Activated CD4-positive, alpha-beta T cell treated with anti-CD3 and anti-CD28 coated beads for 36 hours (primary cell): ENCODE data around the gene ASAP3. TPM values are rescaled to one million over a fixed set of nuclear protein-coding genes. Genes with fewer than 3 reads are reported as not detected.
"Not testable (repeated sequence)": the region's sequence is repeated elsewhere in the genome, so short reads cannot be mapped to it uniquely, and the experiment has no call there.

Source experiments
- ATAC-seq: fragments of 200-7000 bp; cut with Tn5 transposase; one replicate; pipeline ENCODE4 v1.10.0; 2021; ENCODE audit warnings: mild to moderate bottlenecking, moderate library complexity
- CTCF ChIA-PET: fragments of 350-600 bp; sonication (Branson Sonifier 250); formaldehyde crosslinking; loops from one replicate; lab custom pipeline; 2021; ENCODE audit warnings: antibody characterized with exemption; lab: Charles Lee
- POLR2A ChIA-PET: fragments of 350-600 bp; sonication (Branson Sonifier 250); formaldehyde crosslinking; loops from one replicate; lab custom pipeline; 2021; ENCODE audit warnings: antibody characterized with exemption, inconsistent platforms; lab: Charles Lee
- DNase-seq: peaks from one replicate; pipeline ENCODE4 v3.0.0-alpha.2; 2020
- H3K27ac Mint-ChIP-seq: one replicate; pipeline ENCODE4 v1.8.0; 2021; ENCODE audit warnings: mixed read lengths
- H3K27me3 Mint-ChIP-seq: one replicate; pipeline ENCODE4 v1.8.0; 2021; ENCODE audit warnings: mixed read lengths
- H3K36me3 Mint-ChIP-seq: one replicate; pipeline ENCODE4 v1.8.0; 2021; ENCODE audit warnings: low read depth, mixed read lengths
- H3K4me1 Mint-ChIP-seq: one replicate; pipeline ENCODE4 v1.8.0; 2021; ENCODE audit warnings: mixed read lengths
- H3K4me3 Mint-ChIP-seq: one replicate; pipeline ENCODE4 v1.8.0; 2021; ENCODE audit warnings: mild to moderate bottlenecking, moderate library complexity, mixed read lengths
- H3K9me3 Mint-ChIP-seq: one replicate; pipeline ENCODE4 v1.8.0; 2021; ENCODE audit warnings: low read depth, mixed read lengths
- intact Hi-C, 2 experiments: fragments of 100-400 bp; cut with DNase I in 1 of 2; cut with micrococcal nuclease in 1 of 2; formaldehyde crosslinking; loops; one replicate each; pipeline versions ENCODE4 v1.14.2 to v1.15.1; 2022 to 2024; cut with DNase I, micrococcal nuclease
- total RNA-seq, 2 experiments: library from RNA; stranded (reverse); gene quantifications; one replicate each; pipeline ENCODE4 v1.2.3, GENCODE V29; 2021

The ASAP3 gene
- total RNA-seq, 2 experiments from 2014 or later, result 0.37 to 0.57 TPM

DNA sequence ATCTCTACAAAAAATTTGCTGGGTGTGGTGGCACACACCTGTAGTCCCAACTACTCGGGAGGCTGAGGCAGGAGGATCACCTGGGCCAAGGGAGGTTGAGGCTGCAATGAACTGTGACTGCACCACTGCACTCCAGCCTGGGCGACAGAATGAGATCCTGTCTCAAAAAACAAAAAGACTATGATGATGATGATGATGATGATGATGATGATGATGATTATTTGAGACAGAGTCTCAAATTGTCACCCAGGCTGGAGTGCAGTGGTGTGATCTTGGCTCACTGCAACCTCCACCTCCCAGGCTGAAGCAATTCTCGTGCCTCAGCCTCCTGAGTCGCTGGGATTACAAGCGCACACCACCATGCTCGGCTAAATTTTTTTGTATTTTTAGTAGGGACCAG is 8.8 kb upstream of the ASAP3 start:
- H3K27me3 Mint-ChIP-seq, POLR2A ChIA-PET, H3K9me3 Mint-ChIP-seq, DNase-seq, intact Hi-C loops, H3K27ac Mint-ChIP-seq, ATAC-seq, H3K36me3 Mint-ChIP-seq, H3K4me1 Mint-ChIP-seq, H3K4me3 Mint-ChIP-seq: not testable (repeated sequence)
- CTCF ChIA-PET, result interaction anchor here (10.4 kb wide), 1 partner anchor 50 kb away, joined by 197 read pairs; no protein-coding TSS in a partner anchor

DNA sequence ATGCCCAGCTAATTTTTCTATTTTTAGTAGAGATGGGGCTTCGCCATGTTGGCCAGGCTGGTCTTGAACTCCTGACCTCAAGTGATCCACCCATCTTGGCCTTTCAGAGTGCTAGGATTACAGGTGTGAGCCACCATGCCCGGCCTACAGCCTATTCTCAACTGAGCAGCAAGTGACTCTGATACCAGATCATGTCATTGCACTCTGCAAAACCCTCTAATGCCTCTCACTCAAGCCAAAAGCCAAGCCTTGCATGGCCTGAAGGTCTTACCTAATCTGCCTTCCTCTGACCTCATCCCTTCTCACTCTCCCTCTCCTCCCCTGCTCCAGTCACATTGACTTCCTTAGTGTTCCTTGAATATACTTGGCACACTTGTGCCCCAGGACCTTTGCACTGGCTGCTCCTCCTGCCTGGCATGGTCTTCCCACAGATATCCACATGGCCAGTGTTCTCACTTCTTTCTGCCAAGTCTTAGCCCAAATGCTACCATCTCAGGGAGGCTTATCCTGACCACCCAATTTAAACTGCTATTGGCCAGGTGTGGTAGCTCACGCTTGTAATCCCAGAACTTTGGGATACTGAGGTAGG is 8.2 kb upstream of the ASAP3 start:
- Mint-ChIP-seq H3K4me1 (no peaks in the 10 kb centered on the region), H3K27me3 (no peaks in the 10 kb centered on the region), H3K4me3 (no peak overlapping the region), H3K27ac (no peak overlapping the region), H3K36me3 (no peaks in the 10 kb centered on the region), H3K9me3 (no peaks in the 10 kb centered on the region)
- intact Hi-C loops, result no loop called here
- ATAC-seq (no peak), DNase-seq (no peak)
- CTCF ChIA-PET, result no interaction called here
- POLR2A ChIA-PET, result no interaction called here

DNA sequence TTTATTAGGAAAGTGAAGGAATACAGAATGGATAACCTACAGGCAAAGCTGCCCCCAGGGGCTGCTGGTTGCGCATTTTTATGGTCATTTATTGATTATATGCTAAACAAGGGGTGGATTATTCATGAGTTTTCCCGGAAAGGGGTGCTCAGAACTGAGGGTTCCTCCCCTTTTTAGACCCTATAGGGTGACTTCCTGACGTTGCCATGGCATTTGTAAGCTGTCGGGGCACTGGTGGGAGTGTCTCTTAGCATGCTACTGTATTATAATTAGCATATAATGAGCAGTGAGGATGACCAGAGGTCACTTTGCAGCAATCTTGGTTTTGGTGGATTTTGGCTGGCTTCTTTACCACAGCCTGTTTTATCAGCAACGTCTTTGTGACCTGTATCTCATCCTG is 5.9 kb upstream of the ASAP3 start:
- ChIA-PET CTCF (interaction anchor here (0.6 to 1.7 kb wide), 2 partner anchors 50 to 148 kb away, joined by 3 to 4 read pairs; no protein-coding TSS in a partner anchor), POLR2A (no interaction called here)
- H3K9me3 Mint-ChIP-seq, result no peaks in the 10 kb centered on the region
- H3K4me3 Mint-ChIP-seq, result no peak overlapping the region
- H3K27ac Mint-ChIP-seq, result no peak overlapping the region
- no peak for DNase-seq
- intact Hi-C loops, result loop anchor here in 1 of 2 experiments (10.0 kb wide), 1 partner anchor 1035 kb away; the partner anchor contains the start of gene ZBTB40
- no peaks in the 10 kb centered on the region for H3K36me3 Mint-ChIP-seq
- H3K27me3 Mint-ChIP-seq, result no peaks in the 10 kb centered on the region
- peaks cover 3% of the 10 kb centered on the region for H3K4me1 Mint-ChIP-seq
- ATAC-seq, result no peak

DNA sequence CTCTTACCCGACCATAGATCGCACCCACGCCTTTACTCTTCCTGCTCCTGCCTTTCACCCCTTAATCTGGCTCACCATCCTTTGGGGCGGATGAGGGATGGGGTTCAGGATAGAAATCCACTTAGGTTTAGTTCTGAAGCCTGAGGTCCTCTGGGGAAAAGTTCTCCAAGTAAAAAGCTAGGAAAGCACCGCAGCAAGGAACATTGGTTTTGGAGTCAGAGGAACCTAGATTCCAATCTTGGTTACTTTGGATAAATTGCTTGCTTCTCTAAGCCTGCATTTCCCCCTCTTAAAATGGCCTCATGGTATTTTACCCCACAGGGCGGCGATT is 988 bp upstream of the ASAP3 start:
- intact Hi-C loops, result loop anchor here in 1 of 2 experiments (10.0 kb wide), 1 partner anchor 1030 kb away; the partner anchor contains the start of gene ZBTB40
- no peaks in the 10 kb centered on the region for H3K36me3 Mint-ChIP-seq
- peaks cover 20% of the 10 kb centered on the region for H3K4me1 Mint-ChIP-seq
- ChIA-PET POLR2A (interaction anchor here (0.6 kb wide), 1 partner anchor 185 kb away, joined by 4 read pairs; no protein-coding TSS in a partner anchor), CTCF (interaction anchor here (0.7 to 4.3 kb wide), 8 partner anchors 12 to 207 kb away, joined by 3 to 48 read pairs (median 5); partner anchors contain the start of gene RPL11)
- no peaks in the 10 kb centered on the region for H3K9me3 Mint-ChIP-seq
- ATAC-seq (no peak), DNase-seq (no peak)
- H3K27ac Mint-ChIP-seq, result peak overlapping the region; percentile 26
- H3K27me3 Mint-ChIP-seq, result peaks cover 18% of the 10 kb centered on the region
- peak overlapping the region; percentile 79 for H3K4me3 Mint-ChIP-seq

DNA sequence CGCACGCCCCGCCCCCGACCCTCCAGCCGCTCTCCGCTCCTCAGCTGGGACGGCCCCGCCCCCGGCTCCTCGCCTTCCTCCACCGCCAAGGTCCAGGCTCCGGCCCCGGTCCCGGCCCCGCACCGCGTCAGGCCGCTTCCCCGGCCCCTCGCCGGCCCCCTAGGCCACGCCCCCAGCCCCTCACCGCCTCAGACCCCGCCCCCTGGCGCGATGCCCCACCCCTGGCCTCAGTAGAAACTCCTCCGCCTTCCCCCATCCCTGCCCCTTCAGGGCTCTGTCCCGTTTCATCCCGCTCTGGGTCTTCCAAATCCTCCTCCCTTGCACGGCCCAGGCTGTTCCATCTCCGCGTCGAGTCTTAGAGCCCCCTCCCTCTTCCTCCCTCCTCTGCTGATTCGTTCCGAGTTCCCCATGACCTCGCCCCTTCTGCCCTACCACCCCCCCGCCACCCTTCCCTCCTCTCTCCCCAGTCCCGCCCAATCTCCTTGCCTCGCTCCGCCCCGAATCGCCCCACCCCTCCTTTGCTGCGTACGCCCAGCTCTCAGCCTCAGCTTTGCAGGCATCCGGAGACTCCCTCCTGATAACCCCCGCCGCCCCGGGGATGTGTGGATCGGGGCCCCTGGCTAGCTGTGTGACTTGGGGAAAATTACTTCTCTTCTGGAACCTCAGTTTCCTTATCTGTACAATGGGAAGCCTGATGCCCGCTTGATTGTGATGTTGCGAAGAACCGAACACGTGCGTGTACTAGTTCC is 448 bp upstream of the ASAP3 start:
- peak; percentile 95 for DNase-seq
- intact Hi-C loops, result loop anchor here in 1 of 2 experiments (1.0 to 10.0 kb wide), 9 partner anchors 47 to 1030 kb away; partner anchors contain the start of genes E2F2, ELOA, HNRNPR and ID3
- peaks cover 20% of the 10 kb centered on the region for H3K4me1 Mint-ChIP-seq
- ChIA-PET CTCF (interaction anchor here (0.7 to 4.3 kb wide), 6 partner anchors 13 to 154 kb away, joined by 3 to 48 read pairs (median 6); no protein-coding TSS in a partner anchor), POLR2A (interaction anchor here (0.6 to 0.8 kb wide), 3 partner anchors 17 to 207 kb away, joined by 3 to 4 read pairs (median 4); partner anchors contain the start of gene RPL11)
- no peaks in the 10 kb centered on the region for H3K36me3 Mint-ChIP-seq
- H3K27me3 Mint-ChIP-seq, result peaks cover 18% of the 10 kb centered on the region
- peak overlapping the region; percentile 33 for H3K27ac Mint-ChIP-seq
- no peaks in the 10 kb centered on the region for H3K9me3 Mint-ChIP-seq
- H3K4me3 Mint-ChIP-seq, result peak overlapping the region; percentile 79
- ATAC-seq, result peak; percentile 94

DNA sequence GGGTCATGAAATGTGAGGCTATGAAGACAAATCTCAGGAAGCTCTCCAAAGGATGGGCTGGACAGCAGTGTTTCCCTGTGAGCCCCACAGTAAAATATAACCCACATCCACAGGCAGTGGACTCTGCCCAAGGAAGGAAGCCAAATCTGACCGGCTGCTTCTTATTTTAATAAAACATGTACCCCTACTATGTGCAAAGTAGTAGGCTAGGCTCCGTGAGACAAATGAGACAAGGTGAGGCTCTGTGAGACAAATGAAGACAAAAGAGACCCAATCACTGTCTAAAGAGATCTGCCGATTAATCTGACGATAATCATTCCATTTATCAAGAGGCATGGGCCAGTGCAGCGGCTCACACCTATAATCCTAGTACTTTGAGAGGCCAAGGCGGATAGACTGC is 2.1 kb downstream of the ASAP3 start:
- Mint-ChIP-seq H3K27ac (no peak overlapping the region), H3K9me3 (no peaks in the 10 kb centered on the region), H3K4me1 (peaks cover 20% of the 10 kb centered on the region), H3K4me3 (no peak overlapping the region), H3K36me3 (no peaks in the 10 kb centered on the region), H3K27me3 (peaks cover 22% of the 10 kb centered on the region)
- intact Hi-C loops, result loop anchor here in 1 of 2 experiments (10.0 kb wide), 1 partner anchor 1027 kb away; the partner anchor contains the start of gene ZBTB40
- ChIA-PET POLR2A (no interaction called here), CTCF (interaction anchor here (1.4 to 1.6 kb wide), 2 partner anchors 15 to 153 kb away, joined by 7 read pairs; no protein-coding TSS in a partner anchor)
- ATAC-seq (no peak), DNase-seq (no peak)

DNA sequence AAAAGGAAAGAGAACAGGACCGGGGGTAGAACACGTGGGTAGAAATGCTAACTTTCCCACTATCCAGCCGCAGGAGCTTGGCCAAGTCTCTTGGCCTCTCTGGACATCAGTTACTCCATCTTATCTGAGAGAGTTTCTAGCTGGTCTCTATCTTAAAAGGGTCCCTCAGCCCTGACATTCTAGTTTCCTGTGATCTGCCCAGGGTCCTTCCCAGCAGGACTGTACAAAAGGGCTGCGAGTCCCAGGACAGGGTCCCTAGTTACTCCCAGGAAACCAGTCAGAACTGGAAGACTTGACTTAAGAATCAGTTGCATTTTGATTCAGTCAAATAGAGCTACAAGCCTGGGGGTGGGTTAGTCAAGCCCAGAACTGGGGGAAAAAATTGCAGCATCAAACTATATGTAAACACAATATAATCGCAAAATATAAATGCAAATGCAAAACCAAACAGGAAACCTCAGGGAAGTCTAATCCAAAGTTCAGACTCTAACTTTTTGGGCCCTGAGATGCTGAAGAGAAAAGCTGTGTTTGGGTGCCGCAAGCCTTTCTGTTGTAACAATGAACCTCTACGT is 2.9 kb downstream of the ASAP3 start:
- intact Hi-C loops, result loop anchor here in 1 of 2 experiments (10.0 kb wide), 1 partner anchor 1026 kb away; the partner anchor contains the start of gene ZBTB40
- ATAC-seq (no peak), DNase-seq (no peak)
- peaks cover 26% of the 10 kb centered on the region for H3K27me3 Mint-ChIP-seq
- H3K27ac Mint-ChIP-seq, result no peak overlapping the region
- no peak overlapping the region for H3K4me3 Mint-ChIP-seq
- POLR2A ChIA-PET, result interaction anchor here (0.6 kb wide), 1 partner anchor 405 kb away, joined by 6 read pairs; no protein-coding TSS in a partner anchor
- peaks cover 20% of the 10 kb centered on the region for H3K4me1 Mint-ChIP-seq
- no peaks in the 10 kb centered on the region for H3K36me3 Mint-ChIP-seq
- CTCF ChIA-PET, result interaction anchor here (0.7 to 1.6 kb wide), 4 partner anchors 16 to 503 kb away, joined by 3 to 7 read pairs (median 6); no protein-coding TSS in a partner anchor
- no peaks in the 10 kb centered on the region for H3K9me3 Mint-ChIP-seq

DNA sequence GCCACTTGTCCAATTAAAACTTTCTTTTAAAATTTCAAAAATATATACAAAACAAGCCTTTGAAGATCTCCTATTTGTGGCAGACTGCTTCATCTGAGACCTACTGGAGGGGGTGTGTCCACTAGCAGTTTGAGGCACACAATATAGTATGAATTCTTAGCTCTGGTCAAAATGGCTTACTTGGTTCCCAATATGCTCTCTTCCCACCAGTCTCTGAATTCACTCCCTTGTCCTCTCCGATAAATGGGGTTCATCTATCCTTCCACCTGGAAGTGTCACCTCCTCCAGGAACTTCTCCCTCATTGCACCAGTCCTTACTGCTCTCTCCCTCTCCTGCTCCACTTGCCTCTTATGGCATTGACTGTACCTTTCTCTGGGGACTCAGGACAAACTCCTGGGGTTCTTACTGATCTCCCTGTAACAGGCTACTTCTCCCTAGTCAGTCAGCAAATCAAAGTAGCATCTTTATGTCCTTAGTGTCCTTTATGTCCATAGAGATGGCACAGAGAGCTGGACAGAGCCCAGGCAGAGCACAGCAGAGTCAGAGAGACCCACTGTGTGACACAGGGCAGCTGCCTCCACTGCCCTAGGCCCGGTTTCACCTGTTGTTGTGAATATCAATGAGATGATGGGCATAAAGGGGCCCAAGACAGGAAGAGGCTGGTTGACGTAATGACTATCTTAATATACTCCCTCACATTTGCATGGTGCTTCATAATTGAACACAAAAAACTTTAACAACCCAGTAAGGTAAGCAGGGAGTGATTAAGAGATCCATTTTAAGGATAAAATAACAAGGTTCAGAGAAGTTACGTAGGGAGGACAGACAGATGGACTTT is 3.6 kb downstream of the ASAP3 start:
- H3K27ac Mint-ChIP-seq, result no peak overlapping the region
- no peak for ATAC-seq
- ChIA-PET POLR2A (no interaction called here), CTCF (interaction anchor here (0.6 to 1.6 kb wide), 5 partner anchors 17 to 217 kb away, joined by 3 to 7 read pairs (median 3); no protein-coding TSS in a partner anchor)
- intact Hi-C loops, result loop anchor here in 1 of 2 experiments (10.0 kb wide), 1 partner anchor 1026 kb away; the partner anchor contains the start of gene ZBTB40
- peaks cover 20% of the 10 kb centered on the region for H3K4me1 Mint-ChIP-seq
- no peaks in the 10 kb centered on the region for H3K36me3 Mint-ChIP-seq
- H3K9me3 Mint-ChIP-seq, result no peaks in the 10 kb centered on the region
- H3K27me3 Mint-ChIP-seq, result peaks cover 26% of the 10 kb centered on the region
- H3K4me3 Mint-ChIP-seq, result no peak overlapping the region
- no peak for DNase-seq

DNA sequence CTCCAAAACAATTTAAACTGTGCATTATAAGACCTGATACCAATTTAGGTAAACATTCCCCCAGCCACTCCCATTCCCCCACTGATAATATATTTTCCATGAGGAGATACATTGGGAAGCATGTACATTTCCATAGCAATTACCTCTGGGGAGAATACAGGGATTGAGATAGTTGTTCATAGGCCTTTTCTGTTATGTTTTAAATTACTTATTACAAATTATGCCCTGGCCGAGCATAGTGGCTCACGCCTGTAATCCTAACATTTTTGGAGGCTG is 4.4 kb downstream of the ASAP3 start:
- ATAC-seq (no peak), DNase-seq (no peak)
- no peaks in the 10 kb centered on the region for H3K9me3 Mint-ChIP-seq
- H3K4me3 Mint-ChIP-seq, result no peak overlapping the region
- CTCF ChIA-PET, result interaction anchor here (0.6 to 0.7 kb wide), 3 partner anchors 60 to 995 kb away, joined by 3 read pairs; no protein-coding TSS in a partner anchor
- peaks cover 26% of the 10 kb centered on the region for H3K27me3 Mint-ChIP-seq
- no peak overlapping the region for H3K27ac Mint-ChIP-seq
- POLR2A ChIA-PET, result no interaction called here
- no peaks in the 10 kb centered on the region for H3K36me3 Mint-ChIP-seq
- intact Hi-C loops, result no loop called here
- peaks cover 14% of the 10 kb centered on the region for H3K4me1 Mint-ChIP-seq

DNA sequence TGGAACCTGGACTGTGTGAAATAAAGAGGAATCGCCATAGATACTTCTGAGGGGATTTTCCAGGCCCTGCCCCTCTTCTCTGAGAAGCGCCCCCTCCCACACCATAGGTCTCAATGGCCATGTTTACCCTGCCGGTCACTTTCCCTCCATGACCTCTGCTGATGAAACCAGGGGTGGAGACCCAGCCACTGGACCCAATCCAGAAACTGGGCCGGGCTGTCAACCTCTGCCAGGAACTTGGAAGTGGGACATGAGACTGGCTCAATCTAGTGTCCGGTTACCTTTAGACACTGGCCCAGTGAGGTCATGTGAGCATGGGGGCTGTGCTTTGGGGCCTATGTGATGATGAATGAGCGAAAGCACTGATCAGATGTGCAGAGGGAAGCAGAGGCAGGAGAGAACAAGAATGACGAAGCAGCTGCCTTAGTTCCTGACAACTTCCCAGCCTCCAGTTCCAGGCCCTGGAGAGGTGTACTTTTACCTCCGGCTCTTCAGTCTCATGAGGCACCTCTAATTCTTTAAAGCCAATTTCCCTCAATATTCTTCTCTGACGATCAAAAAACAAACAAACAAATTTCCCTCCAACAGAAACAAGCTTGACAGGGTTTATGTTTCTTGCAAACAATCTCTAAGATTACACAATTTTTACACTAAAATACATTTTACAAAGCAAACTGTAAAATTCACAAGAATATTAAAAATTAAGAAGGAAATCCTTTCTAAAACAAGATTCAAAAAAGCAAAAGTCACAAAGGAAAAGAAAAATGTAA is 4.9 kb downstream of the ASAP3 start:
- Mint-ChIP-seq H3K27ac (no peak overlapping the region), H3K36me3 (no peaks in the 10 kb centered on the region), H3K27me3 (peaks cover 26% of the 10 kb centered on the region), H3K4me3 (no peak overlapping the region), H3K4me1 (peaks cover 14% of the 10 kb centered on the region), H3K9me3 (no peaks in the 10 kb centered on the region)
- ChIA-PET POLR2A (no interaction called here), CTCF (interaction anchor here (0.6 kb wide), 1 partner anchor 996 kb away, joined by 3 read pairs; no protein-coding TSS in a partner anchor)
- no peak for DNase-seq
- intact Hi-C loops, result no loop called here
- no peak for ATAC-seq
